Measurements from ENCODE around the gene LDAH.

LDAH gene

GRCh38 chr2:20638646-20639430 is 184.1 kb downstream of the LDAH start:
- no peak overlapping the region for H3K4me3 ChIP-seq (ENCODE audit: low read depth, low read length)
- no peak for DNase-seq (ENCODE audit: low read depth)
- TF ChIP-seq CTCF (IDR thresholded peaks at IDR 0.05; ENCODE audit: insufficient read depth, low read depth, low read length, missing control alignments): no peak

DNA sequence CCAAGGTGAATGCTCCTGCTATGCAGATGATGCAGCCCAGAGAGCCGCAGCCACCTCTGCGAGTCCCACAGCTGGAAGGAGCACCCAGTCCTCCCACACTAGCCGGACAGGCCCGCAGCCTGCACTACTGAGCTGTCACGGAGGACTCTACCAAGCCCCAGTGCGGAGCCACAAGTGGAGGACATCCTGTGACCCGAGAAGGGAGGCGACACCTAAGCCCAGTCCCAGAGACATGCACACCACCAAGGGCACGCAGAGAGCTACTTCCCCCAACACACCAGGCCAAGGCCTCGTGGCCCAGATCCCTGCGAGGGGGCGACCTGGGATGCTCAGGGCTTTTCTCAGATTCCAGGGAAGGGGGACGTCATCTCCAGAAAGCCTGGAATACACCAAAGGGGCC is 184.9 kb downstream of the LDAH start:
- no peak for DNase-seq (ENCODE audit: low read depth)
- H3K4me3 ChIP-seq (ENCODE audit: low read depth, low read length): no peak overlapping the region
- no peak for TF ChIP-seq CTCF (IDR thresholded peaks at IDR 0.05; ENCODE audit: insufficient read depth, low read depth, low read length, missing control alignments)

DNA sequence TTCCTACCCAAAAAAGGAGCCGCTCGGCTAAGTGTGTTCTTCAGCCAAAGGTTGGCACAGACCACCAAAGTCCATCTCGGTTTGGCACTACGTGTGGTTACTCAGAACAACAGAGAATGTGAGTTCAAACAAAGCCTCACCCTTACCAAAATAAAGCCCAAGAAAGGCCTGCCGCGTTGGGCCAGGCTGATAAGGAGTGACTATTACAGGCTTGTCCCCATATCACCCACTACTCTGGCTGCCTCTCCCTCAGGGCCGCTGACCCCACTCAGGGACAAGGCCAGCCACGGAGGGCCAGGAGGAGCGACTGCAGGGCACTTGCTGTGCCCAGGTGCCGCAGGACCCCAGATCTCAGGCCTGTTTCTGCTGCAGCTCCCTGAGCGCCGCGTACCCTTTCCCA is 185.8 kb downstream of the LDAH start:
- no peak for TF ChIP-seq CTCF (IDR thresholded peaks at IDR 0.05; ENCODE audit: insufficient read depth, low read depth, low read length, missing control alignments)
- no peak for DNase-seq (ENCODE audit: low read depth)
- H3K4me3 ChIP-seq (ENCODE audit: low read depth, low read length): no peak overlapping the region

DNA sequence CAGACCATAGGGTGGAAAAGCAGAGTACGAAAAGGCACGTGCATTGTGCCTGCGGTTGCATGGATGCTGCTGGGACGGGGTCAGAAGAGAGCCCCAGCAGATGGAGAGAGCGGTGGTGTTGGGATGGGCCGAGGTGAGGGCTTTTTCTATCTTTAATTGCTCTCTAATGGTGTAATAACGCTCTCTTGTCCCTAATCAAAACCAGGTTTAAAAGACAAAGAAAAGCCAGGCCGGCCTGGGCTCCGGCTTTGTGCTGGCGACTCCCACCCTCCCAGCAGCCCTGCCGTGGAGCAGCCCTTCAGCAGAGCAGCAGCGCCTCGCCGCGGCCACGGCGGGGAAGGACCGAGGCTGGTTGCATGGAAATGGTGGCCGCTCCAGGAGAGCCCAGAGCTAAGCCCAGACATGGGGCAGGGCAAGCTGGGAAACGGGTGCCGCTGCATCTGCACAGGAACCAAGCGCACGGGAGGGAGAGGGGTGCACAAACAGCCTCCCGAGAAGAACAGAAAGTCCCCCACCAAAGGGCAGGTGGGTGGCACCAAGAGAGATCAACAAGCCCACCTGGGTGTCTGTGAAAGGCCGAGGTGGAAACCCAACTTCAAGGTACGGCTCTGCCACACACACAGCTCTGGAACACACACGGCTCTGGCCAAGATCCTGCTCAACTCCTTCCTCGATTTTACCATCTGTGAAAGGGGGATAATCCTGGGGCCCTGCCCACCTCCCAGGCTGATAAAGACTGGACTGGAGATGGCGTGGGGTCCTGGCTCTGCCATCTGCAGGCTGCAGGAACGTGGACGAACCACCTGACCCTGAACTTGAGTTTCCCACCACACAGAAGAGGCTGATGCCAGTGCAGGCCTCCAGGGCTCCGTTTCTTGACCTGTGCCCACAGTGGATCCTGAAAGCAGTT is 187.0 kb downstream of the LDAH start:
- peak; percentile 95 for TF ChIP-seq CTCF (IDR thresholded peaks at IDR 0.05; ENCODE audit: insufficient read depth, low read depth, low read length, missing control alignments)
- no peak overlapping the region for H3K4me3 ChIP-seq (ENCODE audit: low read depth, low read length)
- DNase-seq (ENCODE audit: low read depth): peak; percentile 84

DNA sequence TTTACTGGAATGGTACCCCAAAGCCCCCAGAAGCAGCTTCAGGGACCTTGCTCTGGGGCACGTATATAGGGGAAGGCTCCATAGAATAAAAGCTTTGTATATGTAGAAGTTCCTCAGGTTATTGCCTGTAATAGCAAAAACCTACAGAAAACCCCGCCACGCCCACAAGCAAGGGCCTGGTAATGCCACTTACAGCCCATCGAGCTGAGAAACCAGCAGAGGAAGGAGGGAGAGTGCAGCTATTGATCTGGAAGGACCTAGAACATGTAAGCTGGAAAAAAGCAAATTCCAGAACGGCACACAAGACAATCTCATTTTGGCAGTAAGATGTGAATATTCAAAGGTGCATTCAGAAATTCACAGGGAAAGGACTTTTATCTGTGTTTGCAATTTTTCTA is 187.8 kb downstream of the LDAH start:
- TF ChIP-seq CTCF (IDR thresholded peaks at IDR 0.05; ENCODE audit: insufficient read depth, low read depth, low read length, missing control alignments): no peak
- DNase-seq (ENCODE audit: low read depth): no peak
- H3K4me3 ChIP-seq (ENCODE audit: low read depth, low read length): no peak overlapping the region

GRCh38 chr2:20634507-20635112 is 188.3 kb downstream of the LDAH start:
- TF ChIP-seq CTCF (IDR thresholded peaks at IDR 0.05; ENCODE audit: insufficient read depth, low read depth, low read length, missing control alignments): no peak
- no peak overlapping the region for H3K4me3 ChIP-seq (ENCODE audit: low read depth, low read length)
- no peak for DNase-seq (ENCODE audit: low read depth)
